Gastrocnemius medialis (tissue), 4 donors: ENCODE data around the gene GAB1.

Source experiments
- CTCF ChIP-seq, 5 experiments: fragments of 450-650 bp in 3 of 5; fragments of 200-600 bp in 2 of 5; sonication (generic) in 2 of 5; IDR thresholded peaks in 4 of 5; conservative IDR thresholded peaks in 1 of 5; 1 replicate in 4 of 5; 2 replicates in 1 of 5; pipeline ENCODE4 v1.5.1; 2016 to 2019; ENCODE audit warnings: antibody characterized with exemption in 5 of 5, mild to moderate bottlenecking in 3 of 5, moderate library complexity in 3 of 5
- POLR2A ChIP-seq, 2 donors: fragments of 450-650 bp; IDR thresholded peaks; one replicate each; pipeline ENCODE4 v1.6.1; 2017; ENCODE audit warnings: antibody characterized with exemption in 2 of 2, mild to moderate bottlenecking in 2 of 2, moderate library complexity in 2 of 2

DNA sequence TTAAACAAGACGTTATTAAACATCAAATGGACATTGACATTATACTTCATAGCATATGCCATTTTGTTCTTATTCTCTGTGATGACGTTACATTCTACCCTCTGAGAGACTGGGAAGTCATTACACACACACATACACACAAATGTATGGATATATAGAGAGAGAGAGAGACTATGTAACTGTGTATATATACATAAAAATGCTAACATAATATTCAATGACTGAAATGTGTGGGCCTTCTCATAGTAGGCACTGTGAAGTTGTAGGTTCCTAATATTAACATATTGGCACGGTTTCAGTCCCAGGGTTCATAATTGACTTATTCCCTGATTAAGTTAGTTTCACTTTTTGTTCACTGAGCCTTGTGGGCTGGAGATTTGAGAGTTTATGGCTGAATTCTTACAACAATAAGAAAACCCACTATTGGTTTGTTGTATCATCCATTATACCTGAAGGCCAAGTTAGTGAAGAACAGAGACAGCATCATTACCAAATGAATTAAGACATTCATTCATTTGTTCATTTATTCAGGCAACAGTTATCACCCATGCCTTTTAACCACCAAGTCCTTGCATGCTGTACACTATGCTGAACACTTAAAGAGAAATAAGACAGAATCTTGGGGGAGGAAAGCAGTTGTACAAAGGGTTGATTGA lies 68.5 kb downstream of the GAB1 start:
- no peak for TF ChIP-seq CTCF (IDR thresholded peaks at IDR 0.05 in 4 of 5, conservative IDR thresholded peaks at IDR 0.05 in 1 of 5)
- TF ChIP-seq POLR2A (IDR thresholded peaks at IDR 0.05), result no peak
